KMS-11 (cell line): ENCODE measurements around the gene SLC25A26.

Experiments
- H2AFZ ChIP-seq: fragments of 200-600 bp; sonication (generic); 2 replicates; pipeline ENCODE4 v1.6.1; 2016; ENCODE audit warnings: antibody characterized with exemption, mixed run types, low read depth
- H3K27ac ChIP-seq: fragments of 200-600 bp; sonication (generic); 2 replicates; pipeline ENCODE4 v1.6.1; 2016; ENCODE audit warnings: mild to moderate bottlenecking, mixed run types
- H3K27me3 ChIP-seq: fragments of 200-600 bp; sonication (generic); 2 replicates; pipeline ENCODE4 v1.6.1; 2017; ENCODE audit warnings: mild to moderate bottlenecking, low read depth, mixed run types, moderate library complexity; ENCODE audit not compliant: insufficient read depth
- H3K36me3 ChIP-seq: fragments of 200-600 bp; sonication (generic); 2 replicates; pipeline ENCODE4 v1.6.1; 2017; ENCODE audit warnings: mild to moderate bottlenecking, mixed run types; ENCODE audit not compliant: insufficient read depth
- H3K4me1 ChIP-seq: fragments of 200-600 bp; sonication (generic); 2 replicates; pipeline ENCODE4 v1.6.1; 2016; ENCODE audit warnings: mild to moderate bottlenecking, low read depth, mixed run types; ENCODE audit not compliant: poor library complexity, severe bottlenecking
- H3K4me2 ChIP-seq: fragments of 200-600 bp; sonication (generic); 2 replicates; pipeline ENCODE4 v1.7.0; 2016; ENCODE audit warnings: mild to moderate bottlenecking, mixed run types
- H3K4me3 ChIP-seq: fragments of 200-600 bp; sonication (generic); IDR thresholded peaks from 2 replicates; pipeline ENCODE4 v1.6.1; 2017; ENCODE audit warnings: low read depth, low read length, mixed read lengths; ENCODE audit not compliant: insufficient read depth
- H3K79me2 ChIP-seq: fragments of 200-600 bp; sonication (generic); 2 replicates; pipeline ENCODE4 v1.6.1; 2016; ENCODE audit warnings: low read depth, mixed run types; ENCODE audit not compliant: insufficient read depth
- H3K9ac ChIP-seq: fragments of 200-600 bp; sonication (generic); 2 replicates; pipeline ENCODE4 v1.6.1; 2016; ENCODE audit warnings: mild to moderate bottlenecking, mixed run types
- H4K20me1 ChIP-seq: fragments of 200-600 bp; sonication (generic); 2 replicates; pipeline ENCODE4 v1.6.1; 2016; ENCODE audit warnings: mild to moderate bottlenecking, mixed run types; ENCODE audit not compliant: insufficient read depth
- TF ChIP-seq, protein P1 (sequence below): fragments of 200-600 bp; sonication (generic); conservative IDR thresholded peaks from 2 replicates; pipeline ENCODE4 v1.6.1; 2017; ENCODE audit warnings: low read depth, mild to moderate bottlenecking, antibody characterized with exemption, low read length, moderate library complexity, mixed read lengths

Gene SLC25A26

DNA sequence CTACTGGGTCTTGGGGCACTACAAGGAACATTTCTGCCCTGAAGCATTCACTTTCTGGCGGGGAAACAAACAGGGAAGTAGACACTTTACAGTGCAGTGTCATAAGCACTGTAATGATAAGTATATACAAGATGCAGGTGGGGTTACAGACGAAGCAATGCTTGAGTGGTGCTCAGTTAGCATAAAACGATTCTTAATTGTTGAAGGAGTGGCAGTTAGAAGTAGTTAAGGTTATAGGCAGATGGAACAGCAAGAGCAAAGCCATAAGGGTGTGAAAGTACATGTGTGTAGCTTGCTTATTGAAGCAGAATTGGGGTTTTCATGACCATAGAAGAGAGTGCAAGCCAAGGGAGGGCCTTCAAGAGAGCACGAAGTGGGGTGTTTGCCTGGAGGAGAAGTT, 46.2 kb downstream of the SLC25A26 start:
- TF ChIP-seq, protein P1, sequence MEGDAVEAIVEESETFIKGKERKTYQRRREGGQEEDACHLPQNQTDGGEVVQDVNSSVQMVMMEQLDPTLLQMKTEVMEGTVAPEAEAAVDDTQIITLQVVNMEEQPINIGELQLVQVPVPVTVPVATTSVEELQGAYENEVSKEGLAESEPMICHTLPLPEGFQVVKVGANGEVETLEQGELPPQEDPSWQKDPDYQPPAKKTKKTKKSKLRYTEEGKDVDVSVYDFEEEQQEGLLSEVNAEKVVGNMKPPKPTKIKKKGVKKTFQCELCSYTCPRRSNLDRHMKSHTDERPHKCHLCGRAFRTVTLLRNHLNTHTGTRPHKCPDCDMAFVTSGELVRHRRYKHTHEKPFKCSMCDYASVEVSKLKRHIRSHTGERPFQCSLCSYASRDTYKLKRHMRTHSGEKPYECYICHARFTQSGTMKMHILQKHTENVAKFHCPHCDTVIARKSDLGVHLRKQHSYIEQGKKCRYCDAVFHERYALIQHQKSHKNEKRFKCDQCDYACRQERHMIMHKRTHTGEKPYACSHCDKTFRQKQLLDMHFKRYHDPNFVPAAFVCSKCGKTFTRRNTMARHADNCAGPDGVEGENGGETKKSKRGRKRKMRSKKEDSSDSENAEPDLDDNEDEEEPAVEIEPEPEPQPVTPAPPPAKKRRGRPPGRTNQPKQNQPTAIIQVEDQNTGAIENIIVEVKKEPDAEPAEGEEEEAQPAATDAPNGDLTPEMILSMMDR, result no peak
- H3K36me3 ChIP-seq, result no peaks in the 10 kb centered on the region
- H3K4me2 ChIP-seq, result no peak overlapping the region
- H3K4me3 ChIP-seq, result no peak overlapping the region
- no peaks in the 10 kb centered on the region for H3K79me2 ChIP-seq
- H3K27ac ChIP-seq, result no peak overlapping the region
- H2AFZ ChIP-seq, result no peak overlapping the region
- no peak overlapping the region for H3K9ac ChIP-seq
- no peaks in the 10 kb centered on the region for H3K4me1 ChIP-seq
- H3K27me3 ChIP-seq, result no peaks in the 10 kb centered on the region
- H4K20me1 ChIP-seq, result no peaks in the 10 kb centered on the region

DNA sequence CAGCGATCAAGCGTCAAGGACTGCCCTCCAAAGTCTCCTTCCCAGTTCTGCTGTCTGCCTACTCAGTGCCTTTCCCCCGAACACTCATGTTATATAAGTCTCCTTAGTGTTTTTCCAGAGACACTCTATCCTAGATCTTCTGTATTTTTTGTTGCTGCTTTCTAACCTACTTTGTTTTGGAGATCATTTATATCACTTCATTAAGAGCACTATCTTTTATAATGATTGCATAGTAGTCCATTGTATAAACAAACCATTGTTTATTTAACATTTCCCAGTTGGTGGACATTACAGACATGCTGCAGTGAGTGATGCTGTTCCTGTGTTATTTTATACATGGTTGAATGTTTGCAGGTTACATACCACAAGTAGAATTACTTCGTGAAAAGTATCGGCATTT, 47.1 kb downstream of the SLC25A26 start:
- Histone ChIP-seq H3K36me3 (no peaks in the 10 kb centered on the region), H3K4me3 (no peak overlapping the region)
- TF ChIP-seq, protein P1, result no peak

DNA sequence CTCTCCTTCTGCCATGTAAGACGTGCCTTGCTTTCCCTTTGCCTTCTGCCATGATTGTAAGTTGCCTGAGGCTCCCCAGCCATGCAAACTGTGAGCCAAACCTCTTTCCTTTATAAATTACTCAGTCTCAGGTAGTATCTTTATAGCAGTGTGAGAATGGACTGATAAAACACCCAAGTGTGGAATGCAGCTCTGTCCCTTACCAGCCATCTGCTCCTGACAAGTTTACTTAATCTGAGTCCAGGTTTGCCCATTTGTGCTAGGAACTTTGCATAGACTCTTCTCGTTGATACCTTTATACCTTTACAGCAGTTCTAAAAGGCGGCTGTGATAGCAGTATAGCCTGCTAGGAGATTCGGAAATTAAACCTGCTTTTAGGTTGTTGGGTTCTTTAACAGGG, 48.1 kb downstream of the SLC25A26 start:
- TF ChIP-seq, protein P1, result no peak

More for the DNA sequence above, 47.1 kb downstream of the SLC25A26 start:
- no peaks in the 10 kb centered on the region for H3K27me3 ChIP-seq
- H2AFZ ChIP-seq, result no peak overlapping the region
- H3K79me2 ChIP-seq, result no peaks in the 10 kb centered on the region
- no peaks in the 10 kb centered on the region for H3K4me1 ChIP-seq
- no peaks in the 10 kb centered on the region for H4K20me1 ChIP-seq
- H3K9ac ChIP-seq, result no peak overlapping the region
- no peak overlapping the region for H3K27ac ChIP-seq
- H3K4me2 ChIP-seq, result no peak overlapping the region

DNA sequence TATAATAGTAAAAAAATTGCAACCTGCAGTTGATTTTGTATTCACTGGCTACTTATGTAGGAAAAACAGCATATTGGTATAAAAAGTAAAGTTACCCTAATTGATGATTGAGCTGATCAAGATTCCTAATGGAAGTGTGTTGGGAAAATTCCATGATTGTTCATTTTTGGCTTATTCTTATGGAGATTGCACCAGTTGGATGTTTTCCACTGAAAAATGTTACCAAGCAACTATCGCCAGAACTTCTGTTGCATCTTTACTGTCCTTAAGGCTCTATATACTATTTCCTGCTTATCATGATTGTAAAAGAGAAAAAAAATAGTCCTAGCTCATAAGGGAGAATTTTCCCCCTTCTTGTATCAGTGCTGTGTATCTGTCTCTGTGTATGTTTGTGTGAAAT, 48.6 kb downstream of the SLC25A26 start:
- H2AFZ ChIP-seq, result no peak overlapping the region
- H3K4me2 ChIP-seq, result no peak overlapping the region
- no peaks in the 10 kb centered on the region for H3K27me3 ChIP-seq
- H3K9ac ChIP-seq, result no peak overlapping the region
- no peak overlapping the region for H3K27ac ChIP-seq
- no peaks in the 10 kb centered on the region for H3K36me3 ChIP-seq
- TF ChIP-seq, protein P1, result no peak
- no peaks in the 10 kb centered on the region for H4K20me1 ChIP-seq
- no peaks in the 10 kb centered on the region for H3K79me2 ChIP-seq
- H3K4me3 ChIP-seq, result no peak overlapping the region
- no peaks in the 10 kb centered on the region for H3K4me1 ChIP-seq

More for the DNA sequence above, 48.1 kb downstream of the SLC25A26 start:
- H4K20me1 ChIP-seq, result no peaks in the 10 kb centered on the region
- H3K4me3 ChIP-seq, result no peak overlapping the region
- H3K79me2 ChIP-seq, result no peaks in the 10 kb centered on the region
- H3K36me3 ChIP-seq, result no peaks in the 10 kb centered on the region
- no peaks in the 10 kb centered on the region for H3K4me1 ChIP-seq
- H3K27ac ChIP-seq, result no peak overlapping the region
- no peak overlapping the region for H2AFZ ChIP-seq
- H3K9ac ChIP-seq, result no peak overlapping the region
- H3K4me2 ChIP-seq, result no peak overlapping the region
- H3K27me3 ChIP-seq, result no peaks in the 10 kb centered on the region
